Kidney tubule cell (primary cell): ENCODE data around the gene ACSM4.
"Not testable (repeated sequence)": the region's sequence is repeated elsewhere in the genome, so short reads cannot be mapped to it uniquely, and the experiment has no call there.

ENCODE experiments used
- DNase-seq: peaks from one replicate; pipeline ENCODE4 v3.0.0-alpha.2; 2018; ENCODE audit warnings: low spot score

Gene ACSM4

GRCh38 chr12:7303772-7304171 is at the start of gene ACSM4:
ACSM4 (plus strand) TSS chr12:7304072; CDS start chr12:7304332, 260 bp downstream.
- no peak for DNase-seq

GRCh38 chr12:7259060-7259459 is 44.8 kb upstream of the ACSM4 start:
- DNase-seq, result no peak

GRCh38 chr12:7264538-7264937 is 39.3 kb upstream of the ACSM4 start:
- DNase-seq, result no peak

GRCh38 chr12:7265251-7265650 is 38.6 kb upstream of the ACSM4 start:
- DNase-seq, result no peak

GRCh38 chr12:7269273-7269672 is 34.6 kb upstream of the ACSM4 start:
- DNase-seq, result no peak

- no peak for DNase-seq
These were observed 31.9 kb upstream of the ACSM4 start for GRCh38 chr12:7271893-7272514.

- not testable (repeated sequence) for DNase-seq
These were observed 28.4 kb upstream of the ACSM4 start for GRCh38 chr12:7275482-7275881.

GRCh38 chr12:7282844-7283243 is 21.0 kb upstream of the ACSM4 start:
- no peak for DNase-seq

- no peak for DNase-seq
These were observed 14.1 kb upstream of the ACSM4 start for GRCh38 chr12:7289743-7290142.

GRCh38 chr12:7290588-7290987 is 13.3 kb upstream of the ACSM4 start:
- not testable (repeated sequence) for DNase-seq

- no peak for DNase-seq
These were observed 11.6 kb upstream of the ACSM4 start for GRCh38 chr12:7292300-7292699.

- DNase-seq, result no peak
These were observed 10.2 kb upstream of the ACSM4 start for GRCh38 chr12:7293670-7294069.

- DNase-seq, result no peak
These were observed 8.3 kb upstream of the ACSM4 start for GRCh38 chr12:7295529-7295928.

- DNase-seq, result no peak
These were observed 6.0 kb upstream of the ACSM4 start for GRCh38 chr12:7297865-7298264.

- no peak for DNase-seq
These were observed 1.4 kb upstream of the ACSM4 start for GRCh38 chr12:7302266-7302986.

- no peak for DNase-seq
These were observed 642 bp upstream of the ACSM4 start for GRCh38 chr12:7303230-7303629.

- DNase-seq, result no peak
These were observed 584 bp downstream of the ACSM4 start for GRCh38 chr12:7304456-7304855.

- DNase-seq, result no peak
These were observed 6.2 kb downstream of the ACSM4 start for GRCh38 chr12:7310070-7310469.

- no peak for DNase-seq
These were observed 16.1 kb downstream of the ACSM4 start for GRCh38 chr12:7319930-7320329.

GRCh38 chr12:7321624-7322023 is 17.8 kb downstream of the ACSM4 start:
- no peak for DNase-seq

GRCh38 chr12:7322599-7322998 is 18.7 kb downstream of the ACSM4 start:
- no peak for DNase-seq

GRCh38 chr12:7324176-7324575 is 20.3 kb downstream of the ACSM4 start:
- DNase-seq, result no peak

- DNase-seq, result no peak
These were observed 24.0 kb downstream of the ACSM4 start for GRCh38 chr12:7327918-7328317.

GRCh38 chr12:7337790-7338189 is 33.9 kb downstream of the ACSM4 start:
- not testable (repeated sequence) for DNase-seq
